GM12801 (cell line): ENCODE results near the gene EXOC6B.

Experiments used
- CTCF ChIP-seq: IDR thresholded peaks from one replicate; pipeline ENCODE4 v1.5.1; 2011; ENCODE audit warnings: control low read depth; ENCODE audit not compliant: insufficient read length; ENCODE audit errors: extremely low read depth

EXOC6B gene

GRCh38 chr2:72214429-72215143 lies 611.2 kb downstream of the EXOC6B start:
- no peak for TF ChIP-seq CTCF

GRCh38 chr2:72212486-72212855 lies 613.4 kb downstream of the EXOC6B start:
- no peak for TF ChIP-seq CTCF

- no peak for TF ChIP-seq CTCF
Measured at GRCh38 chr2:72211777-72212485, 613.9 kb downstream of the EXOC6B start.

GRCh38 chr2:72211350-72211749 lies 614.5 kb downstream of the EXOC6B start:
- no peak for TF ChIP-seq CTCF

- TF ChIP-seq CTCF = no peak
Measured at GRCh38 chr2:72210470-72210869, 615.4 kb downstream of the EXOC6B start.

- TF ChIP-seq CTCF = no peak
Measured at GRCh38 chr2:72208225-72208624, 617.6 kb downstream of the EXOC6B start.

GRCh38 chr2:72207334-72207733 lies 618.5 kb downstream of the EXOC6B start:
- no peak for TF ChIP-seq CTCF
